OCI-M2 (cell line): ENCODE measurements around the gene TIMM17B.

ENCODE experiments used
- DNase-seq: peaks from one replicate; lab custom pipeline; 2025; ENCODE audit not compliant: unreplicated experiment; lab: John Stamatoyannopoulos, UW

The TIMM17B gene

DNA sequence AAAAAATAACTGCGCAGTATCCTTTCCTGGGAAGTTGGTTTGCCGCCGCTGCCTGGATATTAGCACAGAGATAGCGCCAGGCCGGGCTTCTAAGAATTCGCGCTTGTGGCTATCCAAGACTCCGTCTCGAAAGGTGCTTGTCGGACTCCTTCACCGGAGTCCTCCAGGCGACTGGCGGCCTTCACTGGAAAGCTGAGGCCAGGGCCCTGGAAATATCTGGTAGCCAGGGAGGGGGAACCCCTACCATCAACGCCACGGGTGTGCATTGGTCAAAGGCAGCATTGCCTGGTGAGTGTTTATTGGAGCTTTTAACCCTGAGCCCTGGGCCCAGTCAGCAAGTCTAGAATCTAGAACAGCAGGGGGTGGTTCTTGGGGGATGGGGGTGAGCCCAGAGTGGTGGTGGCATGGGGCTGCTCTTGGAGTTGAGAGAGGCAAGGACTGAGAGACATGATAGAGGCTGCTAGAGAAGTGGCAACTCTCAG lies 21.8 kb upstream of the TIMM17B start:
- DNase-seq = no peak

DNA sequence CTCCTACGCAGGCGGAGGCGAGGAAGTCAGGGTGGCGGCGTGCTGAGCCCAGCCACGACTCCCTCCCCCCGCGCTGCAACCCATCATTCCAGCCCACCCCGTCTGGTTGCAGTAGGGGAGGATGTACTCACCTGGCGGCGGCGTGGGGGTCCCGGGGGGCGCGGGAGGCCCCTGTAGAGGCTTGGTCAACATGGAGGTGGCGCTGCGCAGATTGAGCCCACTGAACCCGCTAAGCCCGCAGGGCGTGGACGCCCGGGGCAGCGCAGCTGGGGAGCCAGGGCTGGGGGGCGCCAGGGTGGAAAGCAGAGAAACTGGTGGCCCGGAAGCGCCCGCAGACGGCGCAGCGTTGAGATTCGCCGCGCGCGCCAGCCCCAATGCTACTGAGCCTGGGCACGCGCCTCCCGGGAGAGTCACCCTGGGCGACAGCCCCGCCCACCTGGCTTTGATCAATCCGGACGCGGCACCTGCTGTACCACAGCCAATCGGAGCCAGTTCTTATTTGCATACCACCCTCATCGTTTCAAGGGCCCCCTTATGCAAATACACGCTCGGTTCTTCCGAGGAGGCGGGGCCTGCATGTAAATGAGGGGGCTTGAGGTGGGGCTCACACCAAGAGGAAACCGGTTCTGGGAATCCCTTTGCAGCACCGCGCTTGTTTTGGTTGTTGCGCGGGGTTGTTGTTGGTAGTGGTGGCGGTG lies 21.2 kb upstream of the TIMM17B start, which contains the start of gene PIM2:
TSS of gene PIM2 (minus strand) at position 382 of the 698 bp plus-strand sequence. CDS start at position 192, 190 bp downstream.
- peak; percentile 64 for DNase-seq

DNA sequence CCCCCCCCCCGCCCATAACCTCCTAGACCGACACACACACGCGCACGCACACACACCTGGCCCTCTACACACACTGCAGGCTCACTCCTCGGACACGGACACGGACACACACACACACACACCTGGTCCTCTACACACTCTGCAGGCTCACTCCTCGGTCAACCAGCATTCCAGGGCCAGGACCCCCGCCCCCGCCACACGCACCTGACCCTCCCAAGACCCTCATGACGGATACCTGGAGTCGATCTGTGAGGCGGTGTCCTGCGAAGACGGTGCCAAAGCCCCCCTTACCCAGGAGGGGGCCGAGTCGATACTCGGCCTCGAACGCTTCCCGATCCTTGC lies 20.7 kb upstream of the TIMM17B start:
- DNase-seq = no peak

DNA sequence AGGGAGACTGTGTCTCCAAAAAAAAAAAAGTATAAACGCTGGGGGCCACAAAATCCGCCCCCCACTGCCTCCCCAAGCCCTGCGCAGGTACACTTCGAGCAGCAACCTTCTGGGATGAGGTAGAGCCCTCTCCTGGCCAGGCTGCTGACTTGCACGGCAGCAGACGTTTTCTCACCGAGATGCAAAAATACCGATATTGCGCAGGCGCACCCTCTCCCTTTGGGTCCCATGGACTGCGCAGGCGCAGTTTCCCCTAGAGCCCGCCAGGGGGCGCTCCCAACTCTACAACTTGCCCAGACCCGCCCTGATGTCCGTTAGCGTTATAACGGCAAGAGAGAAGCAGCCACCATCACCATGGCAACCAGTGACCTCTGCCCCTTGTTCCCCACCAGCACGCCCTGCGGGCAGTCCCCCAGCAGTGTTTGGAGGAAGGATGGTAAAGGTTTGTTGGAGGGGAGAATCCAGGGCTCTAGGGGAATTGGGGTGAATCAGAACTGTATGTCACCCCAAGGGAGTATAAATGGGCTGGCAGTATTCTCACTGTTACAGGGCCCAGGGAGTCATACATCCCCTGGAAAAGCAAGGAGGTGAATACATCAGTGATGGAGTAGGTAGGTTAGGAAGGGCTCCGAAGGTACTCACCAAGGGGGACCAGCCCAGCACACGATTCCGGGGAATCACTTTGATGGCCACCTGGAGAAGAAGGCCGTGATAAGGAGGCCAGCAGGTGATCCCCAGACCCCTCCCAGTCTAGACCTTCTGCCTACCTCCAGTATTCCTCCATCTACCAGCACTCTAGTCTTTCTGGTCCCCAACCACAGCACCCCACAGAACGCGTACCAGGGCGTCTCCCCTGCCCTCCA lies 19.8 kb upstream of the TIMM17B start:
- DNase-seq = peak; percentile 93

DNA sequence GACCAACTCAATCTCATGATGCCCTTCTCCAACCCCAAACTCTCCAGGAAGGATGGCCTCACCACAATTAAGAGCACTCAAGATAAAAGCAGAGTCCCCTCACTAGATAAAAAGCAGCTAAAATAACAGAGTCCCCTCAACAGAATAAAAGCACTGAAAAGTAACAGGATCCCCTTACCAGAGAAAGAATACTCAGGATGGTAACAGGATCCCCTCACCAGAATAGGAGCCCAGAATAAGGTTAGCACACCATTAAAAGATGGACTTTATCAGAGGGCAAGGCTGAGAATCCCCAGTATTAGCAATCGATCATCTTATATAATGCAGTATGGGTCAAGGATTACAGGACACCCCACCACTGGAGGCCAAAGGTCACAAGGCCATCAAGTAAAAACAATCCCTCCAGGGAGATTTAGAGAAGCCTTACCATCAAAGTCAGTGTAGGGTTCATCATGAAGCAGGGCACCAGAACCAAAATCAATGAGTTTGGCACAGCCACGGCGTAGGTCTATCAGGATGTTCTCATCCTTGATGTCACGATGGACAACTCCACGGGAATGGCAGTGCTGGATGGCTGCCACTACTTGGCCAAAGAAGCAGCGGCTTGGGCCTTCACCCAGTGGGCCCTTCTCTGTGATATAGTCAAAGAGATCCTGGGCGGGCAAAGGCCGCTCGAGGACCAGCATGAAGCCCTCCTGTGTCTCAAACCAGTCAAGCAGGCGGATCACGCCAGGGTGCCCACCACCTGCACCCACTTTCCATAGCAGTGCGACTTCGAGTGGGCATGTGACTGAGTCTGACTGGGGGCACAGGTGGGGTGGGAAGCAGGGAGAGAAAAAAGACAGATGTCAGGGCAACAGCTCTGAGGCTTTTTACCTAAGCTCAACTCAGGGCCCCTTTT lies 17.3 kb upstream of the TIMM17B start:
- DNase-seq = no peak

DNA sequence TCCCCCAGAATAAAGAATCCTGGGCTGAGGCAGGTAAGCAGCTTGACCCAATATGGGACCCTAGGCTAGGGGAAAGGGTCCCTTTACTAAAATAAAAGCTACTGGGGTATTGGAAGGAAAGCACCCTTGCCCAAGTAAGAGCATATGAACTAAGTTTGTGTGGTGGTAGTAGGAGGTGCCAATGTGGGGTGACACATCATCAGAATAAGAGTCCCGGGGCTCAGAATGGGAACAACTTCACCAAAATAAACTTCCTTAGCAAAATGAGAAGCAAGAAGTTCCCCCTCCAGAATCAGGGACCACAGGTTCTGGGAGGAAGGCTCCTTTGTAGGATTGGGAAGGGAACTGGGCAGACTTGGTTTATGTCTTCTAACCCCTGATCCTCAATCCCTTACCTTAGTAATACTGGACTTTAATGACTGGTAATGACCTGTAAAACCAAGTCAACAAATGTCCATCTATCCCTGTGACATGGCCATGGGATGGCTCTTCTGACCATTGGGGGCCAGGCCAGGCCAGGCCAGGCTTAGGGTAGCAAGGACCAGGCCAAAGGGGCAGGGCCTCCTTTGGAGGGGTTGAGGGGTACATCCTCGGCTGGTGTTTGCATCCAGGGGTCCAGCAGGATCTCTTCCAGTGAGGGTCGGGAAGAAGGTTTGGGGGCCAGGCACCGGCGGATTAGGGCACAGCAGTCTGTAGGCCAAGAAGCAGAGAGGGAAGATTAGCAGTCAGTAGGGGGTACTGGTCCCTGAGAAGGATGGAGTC lies 16.2 kb upstream of the TIMM17B start:
- DNase-seq = no peak

DNA sequence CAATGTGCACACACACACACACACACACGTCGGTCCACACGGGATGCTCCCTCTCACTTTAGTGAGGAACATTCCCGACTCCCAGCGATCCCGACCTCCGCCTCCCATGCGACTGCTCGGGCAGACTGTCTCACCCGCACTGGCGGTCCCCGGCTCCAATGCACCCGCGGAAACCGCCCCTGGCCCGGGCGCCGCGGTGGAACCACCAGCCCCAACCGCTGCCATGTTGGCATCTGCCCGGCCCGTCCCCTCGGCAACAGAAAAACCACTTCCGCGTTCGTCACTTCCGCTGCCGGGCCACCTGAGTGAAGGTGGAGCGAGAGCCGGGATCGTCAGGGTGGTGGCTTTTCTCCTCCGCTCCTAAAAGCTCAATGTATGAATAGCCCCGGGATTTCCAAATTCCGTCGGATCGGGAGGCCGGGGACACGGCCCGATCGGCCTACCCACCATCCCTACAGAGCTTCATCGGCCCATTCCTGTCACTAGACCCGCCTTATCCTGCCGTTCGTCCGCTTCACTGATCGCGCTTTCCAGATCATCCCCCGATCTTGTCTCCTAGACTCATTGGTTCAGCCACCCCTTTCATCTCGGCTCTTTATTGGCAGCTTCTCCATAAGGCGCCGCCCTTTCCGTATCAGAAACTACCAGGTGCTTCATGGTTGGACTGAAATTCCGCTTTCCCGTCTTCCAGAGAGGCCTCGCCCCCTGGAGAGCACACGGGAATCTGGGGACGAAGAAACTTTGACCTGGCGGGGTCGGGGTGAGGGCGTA lies 14.0 kb upstream of the TIMM17B start, which contains the start of gene SLC35A2:
TSS of gene SLC35A2 (minus strand) at position 235 of the 771 bp plus-strand sequence. CDS start at position 225, 10 bp downstream.
- peak; percentile 85 for DNase-seq

DNA sequence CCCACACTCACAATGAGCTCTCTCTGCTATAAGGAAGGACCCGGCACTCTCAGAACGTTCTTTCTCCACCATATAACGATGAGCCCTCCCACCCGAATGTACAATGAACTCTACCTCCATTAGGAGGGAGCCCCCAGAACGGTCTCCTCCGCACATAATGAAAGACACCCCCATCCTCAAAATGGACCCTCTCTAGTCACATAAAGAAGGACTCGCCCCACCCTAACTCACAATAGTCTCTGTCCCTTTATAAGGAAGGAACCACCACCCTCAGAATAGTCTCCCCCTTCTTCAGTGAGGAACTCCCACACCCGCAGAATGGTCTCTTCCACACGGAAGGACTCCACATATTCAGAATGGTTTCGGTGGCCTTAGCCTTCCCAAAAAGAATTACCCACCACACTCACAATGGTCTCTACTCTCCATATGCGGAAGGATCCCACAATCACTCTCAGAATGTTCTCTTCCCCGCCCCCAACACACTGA lies 13.4 kb upstream of the TIMM17B start:
- DNase-seq = no peak

DNA sequence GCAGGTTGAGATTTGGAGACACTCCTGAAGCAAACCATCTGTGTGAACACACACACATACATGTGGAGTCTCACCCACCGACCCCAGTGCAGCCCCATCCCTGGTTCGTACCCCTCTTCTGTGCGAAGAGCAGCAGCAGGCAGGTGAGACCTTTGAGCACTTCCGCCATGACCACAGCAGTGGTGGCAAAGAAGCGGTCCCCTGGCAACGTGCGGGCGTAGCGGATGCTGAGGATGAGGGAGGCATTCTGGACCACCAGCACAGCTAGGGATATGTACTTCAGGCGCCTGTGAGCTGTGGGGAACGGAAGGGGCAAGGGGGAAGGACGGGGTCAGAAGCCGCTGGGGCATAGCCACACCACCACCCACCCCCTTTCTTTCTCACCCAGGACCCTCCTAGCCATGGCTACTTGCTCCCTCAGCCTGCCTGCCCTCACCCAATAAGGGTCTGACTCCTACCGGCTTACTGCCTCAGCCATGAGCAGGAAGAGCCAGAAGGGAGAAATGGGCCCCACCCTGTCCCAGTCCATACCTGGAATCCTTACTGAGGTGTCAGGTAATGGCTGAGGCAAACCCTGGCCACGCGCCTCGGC lies 12.2 kb upstream of the TIMM17B start:
- no peak for DNase-seq

DNA sequence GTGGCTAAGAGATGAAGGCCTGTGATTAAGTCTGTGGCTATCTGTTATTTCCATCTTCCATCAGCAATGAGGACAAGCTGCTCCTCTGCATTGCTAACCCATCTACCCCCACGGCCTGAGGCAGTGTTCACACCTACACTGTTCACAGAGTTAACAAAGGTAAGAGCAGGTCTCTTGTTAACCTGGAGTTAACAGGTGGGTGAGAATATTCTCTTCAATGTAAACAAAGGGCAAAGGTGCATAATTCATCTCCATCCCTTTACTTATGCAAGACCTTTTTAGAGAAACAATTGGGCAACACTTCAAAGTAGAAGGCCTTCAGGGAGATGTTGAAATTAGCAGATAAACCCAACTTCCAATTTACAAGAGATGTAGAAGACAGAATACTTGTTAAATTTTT lies 11.0 kb upstream of the TIMM17B start:
- no peak for DNase-seq

DNA sequence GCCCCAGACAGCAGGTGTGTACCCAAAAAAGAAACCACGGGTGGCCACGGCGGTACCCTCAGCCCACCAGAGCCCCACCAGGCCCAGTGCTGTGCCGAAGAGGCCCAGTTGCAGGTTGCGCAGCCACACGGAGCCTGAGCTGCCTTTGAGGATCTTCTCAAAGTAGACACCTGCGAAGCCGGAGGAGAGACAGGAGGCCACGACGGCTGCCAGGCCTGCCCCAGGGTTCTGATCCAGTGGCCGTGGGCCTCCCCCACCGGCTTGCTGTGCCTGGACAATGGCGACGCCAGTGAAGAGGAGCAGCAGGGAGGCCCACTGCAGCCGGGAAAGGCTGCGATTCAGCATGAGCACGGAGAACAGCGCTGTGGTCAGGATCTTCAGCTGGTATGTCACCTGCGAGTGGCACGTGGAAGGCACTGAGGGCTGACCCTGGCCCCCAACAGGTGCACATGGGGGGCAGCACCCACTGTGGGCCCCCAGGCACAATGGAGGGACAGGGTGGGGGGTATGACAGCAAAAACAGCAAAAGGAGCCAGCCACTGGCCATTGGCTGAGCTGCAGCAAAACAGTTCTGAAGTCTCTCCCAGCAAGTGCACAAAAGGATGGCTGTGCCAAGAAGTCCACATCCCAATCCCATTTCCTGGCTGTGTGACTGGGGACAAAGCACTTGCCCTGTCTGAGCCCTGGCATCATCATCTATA lies 7.7 kb upstream of the TIMM17B start:
- DNase-seq = no peak

DNA sequence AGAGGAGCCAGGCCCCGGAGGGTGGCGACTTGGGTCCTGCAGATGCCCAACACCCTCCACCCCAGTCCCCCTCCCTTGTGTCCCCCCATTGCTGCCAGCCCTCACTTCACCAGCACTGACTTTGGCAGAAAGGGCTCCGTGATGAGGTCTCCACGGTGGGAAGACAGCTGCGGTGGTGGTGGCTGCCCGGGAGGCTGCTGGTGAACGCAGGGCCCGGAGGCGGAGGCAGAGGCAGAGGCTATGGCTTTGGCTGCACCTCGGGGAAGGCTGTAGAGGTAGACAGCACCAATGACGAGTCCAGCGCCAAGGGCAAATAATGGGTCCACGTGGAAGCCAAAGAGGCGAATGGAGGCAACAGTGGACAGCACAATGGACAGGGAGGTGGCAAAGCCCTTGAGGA lies 7.1 kb upstream of the TIMM17B start:
- DNase-seq = no peak

DNA sequence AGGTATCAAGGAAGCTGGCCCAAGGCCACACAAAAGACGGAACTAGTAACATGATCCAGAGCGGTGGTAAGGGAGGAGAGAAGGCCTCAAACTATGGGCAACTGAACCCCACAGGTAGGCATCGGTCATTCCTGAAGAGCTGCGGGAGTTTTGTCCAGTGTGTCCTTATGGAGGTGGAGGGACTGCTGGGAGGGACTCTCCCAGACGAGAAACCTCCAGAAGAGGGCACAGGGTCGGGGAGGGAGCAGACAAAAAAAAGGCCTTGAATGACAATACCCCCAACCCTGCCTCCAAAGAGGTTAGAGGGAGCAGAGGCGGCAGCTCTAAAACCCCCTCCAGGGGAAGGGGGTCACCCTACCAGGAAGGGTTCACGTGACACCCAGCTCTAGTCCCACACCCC lies 6.6 kb upstream of the TIMM17B start:
- DNase-seq = no peak

DNA sequence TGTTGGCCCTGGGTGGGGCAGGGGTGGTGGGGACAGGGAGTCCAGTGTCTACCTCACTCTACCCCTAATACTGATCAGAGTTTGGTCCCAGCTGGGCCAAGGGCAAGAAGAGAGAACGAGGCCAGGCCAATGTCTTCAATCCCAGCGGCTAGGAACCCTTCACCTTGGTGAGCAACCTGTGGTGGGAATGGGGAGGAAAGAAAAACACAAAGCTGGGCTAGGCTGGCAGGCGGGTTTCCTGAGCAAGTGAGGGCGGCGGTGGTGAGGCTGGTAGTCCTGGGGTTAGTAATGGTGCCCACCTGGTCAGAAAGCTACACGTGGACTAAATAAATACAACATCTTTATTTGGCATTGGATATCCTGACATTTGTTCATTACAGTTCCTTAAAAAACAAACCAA lies 5.7 kb upstream of the TIMM17B start:
- no peak for DNase-seq

DNA sequence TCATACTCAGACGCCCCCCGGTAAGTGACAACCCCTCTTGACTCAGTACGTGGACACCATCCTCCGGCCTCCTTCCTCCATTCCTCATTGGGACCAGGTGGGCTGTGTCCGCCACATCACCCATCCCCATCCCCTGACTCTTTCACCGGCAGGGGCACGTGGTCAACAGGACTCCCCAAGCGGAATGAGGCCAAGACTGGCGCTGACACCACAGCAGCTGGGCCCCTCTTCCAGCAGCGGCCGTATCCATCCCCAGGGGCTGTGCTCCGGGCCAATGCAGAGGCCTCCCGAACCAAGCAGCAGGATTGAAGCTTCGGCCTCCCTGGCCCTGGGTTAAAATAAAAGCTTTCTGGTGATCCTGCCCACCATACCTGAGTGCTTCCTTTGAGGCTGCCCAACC lies 5.2 kb upstream of the TIMM17B start:
- no peak for DNase-seq

DNA sequence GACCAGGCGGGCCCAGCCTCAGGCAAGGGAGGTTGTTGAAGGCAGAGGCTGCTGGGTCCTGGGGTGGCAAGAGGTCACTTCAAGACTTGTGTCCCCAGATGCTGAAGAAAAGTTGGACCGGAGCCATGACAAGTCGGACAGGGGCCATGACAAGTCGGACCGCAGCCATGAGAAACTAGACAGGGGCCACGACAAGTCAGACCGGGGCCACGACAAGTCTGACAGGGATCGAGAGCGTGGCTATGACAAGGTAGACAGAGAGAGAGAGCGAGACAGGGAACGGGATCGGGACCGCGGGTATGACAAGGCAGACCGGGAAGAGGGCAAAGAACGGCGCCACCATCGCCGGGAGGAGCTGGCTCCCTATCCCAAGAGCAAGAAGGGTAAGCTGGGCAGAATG lies 4.6 kb upstream of the TIMM17B start:
- no peak for DNase-seq

DNA sequence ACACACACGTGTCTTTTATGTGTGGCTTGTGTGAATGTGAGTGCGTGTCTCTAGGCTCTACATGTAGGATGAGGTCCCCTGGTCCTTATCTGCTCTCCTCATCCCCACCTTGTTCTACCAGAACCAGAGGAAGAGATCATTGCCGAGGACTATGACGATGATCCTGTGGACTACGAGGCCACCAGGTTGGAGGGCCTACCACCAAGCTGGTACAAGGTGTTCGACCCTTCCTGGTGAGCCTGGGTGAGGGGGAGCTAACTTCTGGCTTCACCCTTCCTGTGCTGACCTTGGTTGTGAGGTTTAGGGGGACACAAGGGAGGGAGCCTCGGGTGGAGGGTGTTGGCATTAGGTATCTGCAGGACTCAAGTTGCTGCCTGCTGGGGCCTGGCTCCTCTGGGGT lies 3.5 kb upstream of the TIMM17B start:
- DNase-seq = no peak

DNA sequence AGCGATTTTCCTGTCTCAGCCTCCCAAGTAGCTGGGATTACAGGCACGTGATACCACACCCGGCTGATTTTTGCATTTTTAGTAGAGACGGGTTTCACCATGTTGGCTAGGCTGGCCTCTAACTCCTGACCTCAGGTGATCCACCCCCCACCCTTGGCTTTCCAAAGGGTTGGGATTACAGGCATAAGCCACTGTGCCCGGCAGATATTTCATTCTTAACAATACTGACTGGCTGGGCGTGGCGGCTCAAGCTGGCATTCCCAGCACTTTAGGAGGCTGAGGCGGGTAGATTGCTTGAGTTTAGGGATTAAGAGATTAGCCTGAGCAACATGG lies 1.5 kb upstream of the TIMM17B start:
- no peak for DNase-seq

DNA sequence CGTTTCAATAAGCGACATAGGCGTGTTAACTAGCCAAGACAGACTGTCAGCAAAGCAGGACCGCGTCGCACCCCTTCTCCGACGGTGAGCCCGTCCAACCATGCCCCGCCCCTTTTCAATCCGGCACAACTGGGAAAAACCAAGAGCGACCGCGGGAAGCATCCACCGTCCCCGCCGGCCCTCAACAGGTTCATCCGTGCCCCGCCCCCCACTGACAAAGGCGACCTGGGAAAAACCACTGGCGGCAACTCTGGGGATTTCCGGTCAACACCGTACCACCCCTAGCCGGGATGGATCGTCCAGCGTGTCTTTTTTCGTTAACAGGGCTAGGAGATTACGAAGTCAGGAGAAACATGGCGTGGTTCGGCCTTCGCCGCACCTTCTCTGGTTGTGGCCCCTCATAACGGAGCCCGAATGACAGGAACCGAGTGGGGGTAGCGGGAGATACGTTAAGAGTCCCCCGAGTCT lies 377 bp downstream of the TIMM17B start:
- DNase-seq = no peak
